GM12878 (cell line): Measurements from ENCODE around the gene RBM19.

ENCODE experiments used
- CBX5 ChIP-seq: sonication (generic); IDR thresholded peaks from 2 replicates; pipeline ENCODE4 v1.6.1; 2016; ENCODE audit warnings: low read depth, moderate library complexity, mild to moderate bottlenecking, inconsistent platforms
- RELA ChIP-seq: fragments of 450-650 bp; IDR thresholded peaks from 2 replicates; pipeline ENCODE4 v1.8.0; 2014; ENCODE audit warnings: borderline replicate concordance; ENCODE audit not compliant: partially characterized antibody
- SP1 ChIP-seq: IDR thresholded peaks from one replicate; pipeline ENCODE4 v1.6.1; 2011; ENCODE audit warnings: low read depth, low read length
- TF ChIP-seq, protein P1 (sequence below), 3 experiments: IDR thresholded peaks in 2 of 3; conservative IDR thresholded peaks in 1 of 3; 2 replicates each; pipeline ENCODE4 v1.5.1; 2011; ENCODE audit warnings: low read depth in 3 of 3, low read length in 3 of 3, mild to moderate bottlenecking in 3 of 3, control low read depth in 2 of 3, moderate library complexity in 2 of 3, inconsistent platforms in 1 of 3, mixed read lengths in 1 of 3; ENCODE audit not compliant: control insufficient read depth in 2 of 3, insufficient read depth in 1 of 3; ENCODE audit errors: extremely low read depth in 1 of 3

GRCh38 chr12:113861708-113862312 lies 104.3 kb downstream of the RBM19 start:
- TF ChIP-seq CBX5, result no peak
- peak; percentile 23 for TF ChIP-seq RELA
- TF ChIP-seq, protein P1, sequence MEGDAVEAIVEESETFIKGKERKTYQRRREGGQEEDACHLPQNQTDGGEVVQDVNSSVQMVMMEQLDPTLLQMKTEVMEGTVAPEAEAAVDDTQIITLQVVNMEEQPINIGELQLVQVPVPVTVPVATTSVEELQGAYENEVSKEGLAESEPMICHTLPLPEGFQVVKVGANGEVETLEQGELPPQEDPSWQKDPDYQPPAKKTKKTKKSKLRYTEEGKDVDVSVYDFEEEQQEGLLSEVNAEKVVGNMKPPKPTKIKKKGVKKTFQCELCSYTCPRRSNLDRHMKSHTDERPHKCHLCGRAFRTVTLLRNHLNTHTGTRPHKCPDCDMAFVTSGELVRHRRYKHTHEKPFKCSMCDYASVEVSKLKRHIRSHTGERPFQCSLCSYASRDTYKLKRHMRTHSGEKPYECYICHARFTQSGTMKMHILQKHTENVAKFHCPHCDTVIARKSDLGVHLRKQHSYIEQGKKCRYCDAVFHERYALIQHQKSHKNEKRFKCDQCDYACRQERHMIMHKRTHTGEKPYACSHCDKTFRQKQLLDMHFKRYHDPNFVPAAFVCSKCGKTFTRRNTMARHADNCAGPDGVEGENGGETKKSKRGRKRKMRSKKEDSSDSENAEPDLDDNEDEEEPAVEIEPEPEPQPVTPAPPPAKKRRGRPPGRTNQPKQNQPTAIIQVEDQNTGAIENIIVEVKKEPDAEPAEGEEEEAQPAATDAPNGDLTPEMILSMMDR (IDR thresholded peaks at IDR 0.05 in 2 of 3, conservative IDR thresholded peaks at IDR 0.05 in 1 of 3; ENCODE audit: control insufficient read depth in 2 of 3, extremely low read depth in 1 of 3, insufficient read depth in 1 of 3, low read depth in 3 of 3, low read length in 3 of 3), result no peak
- TF ChIP-seq SP1, result no peak
